HepG2 (cell line): ENCODE measurements around the gene TOM1L2. TPM values are rescaled to one million over a fixed set of nuclear protein-coding genes. Genes with fewer than 3 reads are reported as not detected.
A peak's percentile ranks its signal among the peaks of the same experiment; 100 is the strongest.

Experiments used
- ATAC-seq: fragments of 200-7000 bp; cut with Tn5 transposase; 3 replicates; pipeline ENCODE4 v1.9.1; 2020; ENCODE audit warnings: mild to moderate bottlenecking, moderate library complexity
- BruUV-seq: library from RNA; stranded (reverse); fragments of 400-500 nt; replicated peaks from 2 replicates; lab custom pipeline; 2021; lab: Mats Ljungman, UMichigan
- CTCF ChIA-PET: fragments of 300-600 bp; formaldehyde crosslinking; extraction: SDS; loops from one replicate; lab custom pipeline; 2021; ENCODE audit warnings: low total read pairs, inconsistent platforms, low intra/inter-chr PET ratio; lab: Yijun Ruan, JAX
- POLR2A ChIA-PET: fragments of 350-600 bp; sonication (Branson Sonifier 250); formaldehyde crosslinking; loops from one replicate; lab custom pipeline; 2020; ENCODE audit warnings: antibody characterized with exemption, inconsistent platforms; lab: Yijun Ruan, JAX
- DNase-seq: peaks from one replicate; pipeline ENCODE4 v3.0.0-alpha.2; 2015; ENCODE audit warnings: low spot score
- FAIRE-seq: peaks from 3 replicates; lab custom pipeline; 2011; peaks lifted over from hg19 to GRCh38; lab: Jason Lieb, UNC
- H2AFZ ChIP-seq: one replicate; pipeline ENCODE4 v1.6.1; 2011; ENCODE audit warnings: low read length, inconsistent platforms
- H3K27ac ChIP-seq: fragments of 300-600 bp; 3 replicates; pipeline ENCODE4 v1.8.0; 2011; ENCODE audit warnings: mixed run types, mild to moderate bottlenecking, mixed read lengths, low read length, inconsistent platforms; ENCODE audit not compliant: insufficient read depth; ENCODE audit errors: extremely low read length
- H3K27me3 ChIP-seq, 2 experiments: fragments of 200-600 bp in 1 of 2; 2 replicates in 1 of 2; 3 replicates in 1 of 2; pipeline versions ENCODE4 v1.6.0 to v1.8.0; 2011; ENCODE audit warnings: low read length in 2 of 2, mild to moderate bottlenecking in 2 of 2, moderate library complexity in 2 of 2, inconsistent platforms in 1 of 2; ENCODE audit not compliant: insufficient read depth in 2 of 2, control insufficient read depth in 1 of 2
- H3K36me3 ChIP-seq, 2 experiments: fragments of 200-600 bp in 1 of 2; replicated peaks in 1 of 2; 2 replicates in 1 of 2; 3 replicates in 1 of 2; pipeline versions ENCODE4 v1.5.1 to v1.8.0; 2011; ENCODE audit warnings: low read length in 2 of 2, inconsistent platforms in 1 of 2; ENCODE audit not compliant: insufficient read depth in 2 of 2, control insufficient read depth in 1 of 2
- H3K4me1 ChIP-seq: 2 replicates; pipeline ENCODE4 v1.5.1; 2012; ENCODE audit warnings: low read length, inconsistent platforms; ENCODE audit not compliant: insufficient read depth
- H3K4me2 ChIP-seq: 2 replicates; pipeline ENCODE4 v1.6.0; 2011; ENCODE audit warnings: low read depth, low read length, inconsistent platforms
- H3K4me3 ChIP-seq, 3 experiments: fragments of 200-600 bp in 1 of 3; sonication (generic), shearing (Covaris generic) in 1 of 3; replicated peaks in 1 of 3; 2 replicates each; pipeline ENCODE4 v1.5.1; 2011 to 2016; ENCODE audit warnings: low read length in 3 of 3, inconsistent platforms in 2 of 3, low read depth in 2 of 3, mild to moderate bottlenecking in 2 of 3, control low read depth in 1 of 3, mixed read lengths in 1 of 3; ENCODE audit not compliant: insufficient read depth in 1 of 3
- H3K79me2 ChIP-seq: one replicate; pipeline ENCODE4 v1.6.1; 2011; ENCODE audit warnings: low read length, inconsistent platforms; ENCODE audit not compliant: insufficient read depth
- H3K9ac ChIP-seq: 2 replicates; pipeline ENCODE4 v1.6.0; 2011; ENCODE audit warnings: mild to moderate bottlenecking, low read depth, low read length, inconsistent platforms; ENCODE audit not compliant: insufficient read depth
- H3K9me3 ChIP-seq: 2 replicates; pipeline ENCODE4 v1.5.1; 2012; ENCODE audit warnings: mild to moderate bottlenecking, low read length
- H4K20me1 ChIP-seq: 2 replicates; pipeline ENCODE4 v1.6.0; 2011; ENCODE audit warnings: inconsistent platforms, mild to moderate bottlenecking, low read length, moderate library complexity; ENCODE audit not compliant: insufficient read depth
- AGO2 ChIP-seq: fragments of 200-400 bp; formaldehyde crosslinking; optimal IDR thresholded peaks from 2 replicates; pipeline ENCODE3; 2017; ENCODE audit warnings: mild to moderate bottlenecking, low read depth, low read length, moderate library complexity
- JDP2 ChIP-seq: sonication (generic); formaldehyde crosslinking; IDR thresholded peaks from 2 replicates; pipeline ENCODE4 v1.8.1; 2022; ENCODE audit warnings: missing genetic modification reagents, borderline replicate concordance
- STAG1 ChIP-seq: sonication (generic); formaldehyde crosslinking; IDR thresholded peaks from 2 replicates; pipeline ENCODE4 v1.4.0; 2020; ENCODE audit warnings: missing genetic modification reagents
- THYN1 ChIP-seq: sonication (generic); formaldehyde crosslinking; IDR thresholded peaks from 2 replicates; pipeline ENCODE4 v1.8.1; 2023; ENCODE audit warnings: low read depth, mild to moderate bottlenecking, moderate library complexity, missing genetic modification reagents, borderline replicate concordance
- WIZ ChIP-seq: sonication (generic); formaldehyde crosslinking; IDR thresholded peaks from 2 replicates; pipeline ENCODE4 v1.5.1; 2020; ENCODE audit warnings: mild to moderate bottlenecking, missing genetic modification reagents
- ZIK1 ChIP-seq: sonication (generic); formaldehyde crosslinking; IDR thresholded peaks from 2 replicates; pipeline ENCODE4 v1.5.0; 2020; ENCODE audit warnings: mild to moderate bottlenecking, low read depth, missing genetic modification reagents, borderline replicate concordance
- ZNF652 ChIP-seq: IDR thresholded peaks from 2 replicates; pipeline ENCODE4 v1.6.1; 2016; ENCODE audit warnings: low read depth, borderline replicate concordance
- whole genome bisulfite sequencing: methylation state at CpG from one replicate; pipeline ENCODE4 v1.1.6; 2017; ENCODE audit warnings: low lambda C conversion rate; 5-methylcytosine and 5-hydroxymethylcytosine counted together
- in situ Hi-C: cut with HindIII; loops from 2 replicates; pipeline ENCODE4 v1.10.0; 2017; ENCODE audit warnings: low pct_unique_long_range_greater_than_20kb; ENCODE audit not compliant: extremely low pct_ligation_motif_present
- intact Hi-C: fragments of 100-400 bp; cut with micrococcal nuclease; formaldehyde crosslinking; loops from one replicate; pipeline ENCODE4 v1.10.0; 2022; ENCODE audit not compliant: unreplicated experiment
- polyA plus RNA-seq, 8 experiments: library from polyadenylated mRNA; depleted of rRNA in 3 of 8; stranded (reverse) in 7 of 8; unstranded in 1 of 8; fragments of >200 nt; fragmentation: Illumina TruSeq in 4 of 8; extraction: Trizol in 4 of 8; gene quantifications; 2 replicates each; pipeline versions ENCODE4 v1.2.1 to v1.2.3, GENCODE V29; 2011 to 2016; ENCODE audit warnings: low read depth in 4 of 8, missing spikeins in 1 of 8, mixed read lengths in 1 of 8; ENCODE audit not compliant: insufficient read depth in 1 of 8
- total RNA-seq, 5 experiments: library from RNA; depleted of rRNA; stranded (reverse); fragments of >200 nt; fragmentation: Illumina TruSeq; extraction: Trizol; gene quantifications; 2 replicates each; pipeline ENCODE4 v1.2.3, GENCODE V29; 2016; ENCODE audit warnings: low read depth in 1 of 5
- TF ChIP-seq, protein P1 (sequence below): sonication (generic); formaldehyde crosslinking; IDR thresholded peaks from 2 replicates; pipeline ENCODE4 v1.5.0; 2020; ENCODE audit warnings: mild to moderate bottlenecking, missing genetic modification reagents, moderate library complexity
- TF ChIP-seq, protein P2 (sequence below): sonication (generic); formaldehyde crosslinking; IDR thresholded peaks from 2 replicates; pipeline ENCODE4 v1.4.0; 2020; ENCODE audit warnings: missing genetic modification reagents

TOM1L2 gene
- total and polyA plus RNA-seq, 2 of the 13 experiments (the other 11 are each of a cell fraction or from before 2014, with no cell fraction given) = 4.7 to 7.4 TPM

DNA sequence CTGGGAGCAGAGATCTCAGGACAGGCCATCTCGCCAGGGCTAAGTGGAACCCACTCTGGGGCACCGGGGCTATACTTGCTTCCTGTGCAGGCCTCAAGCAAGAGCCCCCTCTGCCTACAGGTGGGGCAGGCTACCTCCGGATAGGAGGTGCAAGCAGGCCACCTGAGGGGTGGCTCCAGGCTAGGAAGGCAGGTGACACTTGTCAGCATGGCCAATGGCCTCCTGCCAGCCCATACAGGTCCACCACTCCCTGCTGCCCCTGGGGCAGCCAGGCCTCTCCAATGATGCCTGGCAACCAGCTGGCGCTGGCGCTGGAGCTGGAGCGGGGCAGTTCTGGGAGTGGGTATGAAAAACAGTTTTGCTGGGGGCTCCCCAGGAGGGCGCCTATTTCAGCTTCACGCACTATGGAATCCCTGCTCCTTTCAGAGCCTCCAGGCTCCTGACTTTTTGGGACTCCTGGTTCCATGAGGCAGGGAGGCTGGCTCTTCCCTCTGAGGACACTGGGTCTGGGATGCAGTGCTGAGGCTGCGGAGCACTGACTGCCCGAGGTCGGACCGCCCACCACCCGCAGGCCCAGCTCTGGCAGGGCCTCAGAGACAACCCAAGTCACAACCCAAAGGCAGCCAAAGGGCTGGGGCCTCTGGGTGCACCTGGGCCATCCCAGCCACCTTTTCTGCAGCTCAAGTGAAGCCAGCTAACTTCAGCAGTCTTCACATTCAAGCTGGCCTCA lies 127.0 kb downstream of the TOM1L2 start:
- no peaks in the 10 kb centered on the region for H3K36me3 ChIP-seq
- no peak overlapping the region for H3K27ac ChIP-seq
- 84% methylated on average over 6 of the region's 13 CpGs for WGBS
- H3K4me3 ChIP-seq = no peak overlapping the region
- ATAC-seq (no peak), DNase-seq (no peak), FAIRE-seq (no peak)
- ChIA-PET POLR2A (interaction anchor here (1.1 to 6.4 kb wide), 2 partner anchors 8 to 34 kb away, joined by 5 to 51 read pairs; partner anchors contain the start of gene SREBF1), CTCF (no interaction called here)
- no TSS peak for BruUV-seq
- H4K20me1 ChIP-seq = no peaks in the 10 kb centered on the region
- no peak overlapping the region for H2AFZ ChIP-seq
- H3K27me3 ChIP-seq = no peaks in the 10 kb centered on the region; a peak in 2 of 5 replicates
- H3K9me3 ChIP-seq = no peaks in the 10 kb centered on the region
- TF ChIP-seq AGO2 (peak; percentile 10), WIZ (CRISPR knock-in tag) (no peak), THYN1 (CRISPR knock-in tag) (no peak)
- H3K4me1 ChIP-seq = peaks cover 71% of the 10 kb centered on the region
- no peak overlapping the region for H3K4me2 ChIP-seq
- H3K79me2 ChIP-seq = no peaks in the 10 kb centered on the region
- intact Hi-C loops (no loop called here), in situ Hi-C loops (no loop called here)
- H3K9ac ChIP-seq = no peak overlapping the region

DNA sequence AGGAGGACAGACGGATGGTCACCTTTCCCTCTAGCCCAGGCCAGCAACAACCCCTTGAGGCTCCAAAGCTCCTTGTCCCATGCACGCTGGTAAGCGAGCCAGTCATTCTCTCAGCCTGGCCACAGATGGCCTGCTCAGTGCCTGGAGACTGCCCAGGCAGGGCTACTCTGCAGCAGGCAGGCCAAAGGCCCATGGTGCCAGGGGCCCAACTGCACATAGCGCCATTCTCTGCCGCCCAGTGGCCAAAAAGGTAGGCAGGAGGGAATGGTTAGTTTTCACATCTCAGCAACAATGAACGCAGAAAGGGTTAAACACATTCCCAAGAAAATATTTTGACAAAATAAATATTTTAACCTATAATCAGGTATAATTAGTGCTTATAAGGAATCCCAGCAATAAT lies 127.7 kb downstream of the TOM1L2 start:
- FAIRE-seq (no peak), DNase-seq (no peak), ATAC-seq (no peak)
- Histone ChIP-seq H3K4me2 (no peak overlapping the region), H3K4me1 (peaks cover 67% of the 10 kb centered on the region), H4K20me1 (no peaks in the 10 kb centered on the region), H3K9ac (no peak overlapping the region), H3K27me3 (no peaks in the 10 kb centered on the region; a peak in 2 of 5 replicates), H3K36me3 (no peaks in the 10 kb centered on the region)
- in situ Hi-C loops = no loop called here
- BruUV-seq = no TSS peak
- POLR2A ChIA-PET = interaction anchor here (6.4 kb wide), 1 partner anchor 7 kb away, joined by 51 read pairs; the partner anchor contains the start of gene SREBF1
- TF ChIP-seq STAG1 (CRISPR knock-in tag) = peak; percentile 22
- no peak for TF ChIP-seq ZIK1 (CRISPR knock-in tag)
- peak; percentile 84 for TF ChIP-seq ZNF652 (CRISPR knock-in tag)
- TF ChIP-seq JDP2 = no peak
- TF ChIP-seq, protein P1, sequence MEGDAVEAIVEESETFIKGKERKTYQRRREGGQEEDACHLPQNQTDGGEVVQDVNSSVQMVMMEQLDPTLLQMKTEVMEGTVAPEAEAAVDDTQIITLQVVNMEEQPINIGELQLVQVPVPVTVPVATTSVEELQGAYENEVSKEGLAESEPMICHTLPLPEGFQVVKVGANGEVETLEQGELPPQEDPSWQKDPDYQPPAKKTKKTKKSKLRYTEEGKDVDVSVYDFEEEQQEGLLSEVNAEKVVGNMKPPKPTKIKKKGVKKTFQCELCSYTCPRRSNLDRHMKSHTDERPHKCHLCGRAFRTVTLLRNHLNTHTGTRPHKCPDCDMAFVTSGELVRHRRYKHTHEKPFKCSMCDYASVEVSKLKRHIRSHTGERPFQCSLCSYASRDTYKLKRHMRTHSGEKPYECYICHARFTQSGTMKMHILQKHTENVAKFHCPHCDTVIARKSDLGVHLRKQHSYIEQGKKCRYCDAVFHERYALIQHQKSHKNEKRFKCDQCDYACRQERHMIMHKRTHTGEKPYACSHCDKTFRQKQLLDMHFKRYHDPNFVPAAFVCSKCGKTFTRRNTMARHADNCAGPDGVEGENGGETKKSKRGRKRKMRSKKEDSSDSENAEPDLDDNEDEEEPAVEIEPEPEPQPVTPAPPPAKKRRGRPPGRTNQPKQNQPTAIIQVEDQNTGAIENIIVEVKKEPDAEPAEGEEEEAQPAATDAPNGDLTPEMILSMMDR (CRISPR knock-in tag) = peak; percentile 36; the same call in 1 of the 2 replicates
- TF ChIP-seq, protein P2, sequence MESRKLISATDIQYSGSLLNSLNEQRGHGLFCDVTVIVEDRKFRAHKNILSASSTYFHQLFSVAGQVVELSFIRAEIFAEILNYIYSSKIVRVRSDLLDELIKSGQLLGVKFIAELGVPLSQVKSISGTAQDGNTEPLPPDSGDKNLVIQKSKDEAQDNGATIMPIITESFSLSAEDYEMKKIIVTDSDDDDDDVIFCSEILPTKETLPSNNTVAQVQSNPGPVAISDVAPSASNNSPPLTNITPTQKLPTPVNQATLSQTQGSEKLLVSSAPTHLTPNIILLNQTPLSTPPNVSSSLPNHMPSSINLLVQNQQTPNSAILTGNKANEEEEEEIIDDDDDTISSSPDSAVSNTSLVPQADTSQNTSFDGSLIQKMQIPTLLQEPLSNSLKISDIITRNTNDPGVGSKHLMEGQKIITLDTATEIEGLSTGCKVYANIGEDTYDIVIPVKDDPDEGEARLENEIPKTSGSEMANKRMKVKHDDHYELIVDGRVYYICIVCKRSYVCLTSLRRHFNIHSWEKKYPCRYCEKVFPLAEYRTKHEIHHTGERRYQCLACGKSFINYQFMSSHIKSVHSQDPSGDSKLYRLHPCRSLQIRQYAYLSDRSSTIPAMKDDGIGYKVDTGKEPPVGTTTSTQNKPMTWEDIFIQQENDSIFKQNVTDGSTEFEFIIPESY (CRISPR knock-in tag) = peak; percentile 99
- TF ChIP-seq, all 625 proteins: peak for 4
- Histone ChIP-seq H3K9me3 (no peaks in the 10 kb centered on the region), H2AFZ (no peak overlapping the region), H3K79me2 (no peaks in the 10 kb centered on the region), H3K4me3 (no peak overlapping the region), H3K27ac (no peak overlapping the region)
- 41% methylated on average over 6 of the region's 6 CpGs for WGBS
- intact Hi-C loops = no loop called here
- CTCF ChIA-PET = no interaction called here
